Measurements from ENCODE around the gene ZNF605.
"Not testable (repeated sequence)": the region's sequence is repeated elsewhere in the genome, so short reads cannot be mapped to it uniquely, and the experiment has no call there.

Gene ZNF605

DNA sequence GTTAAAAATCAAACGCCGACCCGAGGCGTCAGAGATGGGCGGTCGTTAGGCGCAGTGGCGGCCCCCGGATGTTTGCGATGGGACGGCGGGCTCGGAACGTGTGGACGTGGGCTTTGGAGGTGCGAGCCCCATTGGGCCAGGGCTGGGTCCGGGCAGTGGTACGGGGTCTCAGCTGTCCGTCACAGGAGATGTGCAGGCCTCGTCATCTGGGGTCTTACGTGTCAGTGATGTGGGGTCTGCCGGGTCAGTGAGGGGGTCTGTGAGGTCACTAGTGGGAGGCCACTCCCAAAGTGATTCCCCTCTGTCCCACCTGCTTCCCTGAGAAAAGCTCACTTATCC lies 47.1 kb downstream of the ZNF605 start:
- H3K27ac ChIP-seq = peak overlapping the region; percentile 75 to 93
- H3K4me3 ChIP-seq = peak overlapping the region; percentile 85
- TF ChIP-seq CTCF (IDR thresholded peaks at IDR 0.05) = no peak
- peak; percentile 77 for DNase-seq (ENCODE audit: low spot score)

GRCh38 chr12:132908145-132909029 lies 47.7 kb downstream of the ZNF605 start:
- peak; percentile 97 for DNase-seq (ENCODE audit: low spot score)
- H3K27ac ChIP-seq = peak overlapping the region; percentile 75 to 93
- peak overlapping the region; percentile 85 for H3K4me3 ChIP-seq
- no peak for TF ChIP-seq CTCF (IDR thresholded peaks at IDR 0.05)

DNA sequence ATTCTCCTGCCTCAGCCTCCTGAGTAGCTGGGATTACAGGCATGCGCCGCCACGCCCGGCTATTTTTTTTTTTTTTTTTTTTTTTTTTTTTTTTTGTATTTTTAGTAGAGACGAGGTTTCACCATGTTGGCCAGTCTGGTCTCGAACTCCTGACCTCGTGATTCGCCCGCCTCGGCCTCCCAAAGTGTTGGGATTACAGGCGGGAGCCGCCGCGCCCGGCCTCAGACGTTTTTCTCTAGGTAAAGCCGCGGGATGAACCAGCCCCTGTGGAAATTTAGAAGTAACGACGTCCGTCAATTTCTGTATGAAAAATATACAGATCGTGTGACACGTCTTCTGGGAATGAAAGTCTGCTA lies 48.3 kb downstream of the ZNF605 start:
- Histone ChIP-seq H3K27ac (peak overlapping the region; percentile 75 to 93), H3K4me3 (peak overlapping the region; percentile 85)
- DNase-seq (ENCODE audit: low spot score) = not testable (repeated sequence)

DNA sequence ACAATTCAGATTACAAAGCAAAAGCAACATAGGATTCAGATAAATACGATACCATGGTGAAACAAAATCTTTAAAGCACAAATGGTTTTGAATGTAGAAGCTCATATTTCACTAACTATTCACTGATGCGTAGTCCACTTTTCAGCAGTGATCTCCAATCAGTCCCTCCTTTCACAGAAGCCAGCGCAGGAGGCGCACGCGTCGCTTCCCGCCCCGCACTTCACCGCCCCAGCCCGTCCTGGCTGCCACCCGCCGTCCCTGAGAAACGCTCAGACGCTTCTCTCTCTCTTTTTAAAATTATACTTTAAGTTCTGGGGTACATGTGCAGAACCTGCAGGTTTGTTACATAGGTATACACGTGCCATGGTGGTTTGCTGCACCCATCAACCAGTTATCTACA lies 48.9 kb downstream of the ZNF605 start:
- TF ChIP-seq CTCF (IDR thresholded peaks at IDR 0.05) = no peak
- no peak for DNase-seq (ENCODE audit: low spot score)
- Histone ChIP-seq H3K27ac (no peak overlapping the region), H3K4me3 (peak overlapping the region; percentile 85)

DNA sequence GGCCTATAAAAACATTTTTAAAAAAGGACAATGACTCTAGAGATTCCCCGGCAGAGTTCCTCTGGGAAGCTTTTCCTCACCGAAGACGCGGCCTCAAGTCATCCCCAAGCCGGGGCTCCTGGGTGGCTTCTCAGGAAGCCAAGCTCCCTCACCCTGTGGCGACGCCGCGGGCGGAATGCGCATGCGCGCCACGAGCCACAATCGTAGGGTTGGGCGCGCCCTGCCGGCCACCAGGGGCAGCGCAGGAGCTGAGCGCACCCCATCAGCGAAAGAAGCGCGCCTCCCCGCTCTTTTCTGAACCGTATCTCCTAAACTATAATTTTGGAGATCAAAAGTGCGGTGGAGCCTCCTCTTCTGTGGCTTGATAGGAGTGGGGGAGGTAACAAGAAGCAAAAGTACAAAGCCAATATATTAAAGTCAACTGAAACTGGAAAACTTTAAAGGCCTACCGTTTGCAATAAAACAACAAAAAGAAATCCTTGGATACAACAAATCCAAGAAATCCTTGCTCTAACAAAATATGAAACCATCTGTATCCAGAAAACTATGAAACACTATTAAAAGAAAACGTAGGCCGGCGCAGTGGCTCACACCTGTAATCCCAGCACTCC lies 51.3 kb downstream of the ZNF605 start:
- H3K27ac ChIP-seq = no peak overlapping the region

GRCh38 chr12:132899033-132899432 lies 57.1 kb downstream of the ZNF605 start:
- TF ChIP-seq CTCF (IDR thresholded peaks at IDR 0.05) = no peak
- no peak overlapping the region for H3K27ac ChIP-seq
- no peak for DNase-seq (ENCODE audit: low spot score)
- no peak overlapping the region for H3K4me3 ChIP-seq

More for the DNA sequence above, 51.3 kb downstream of the ZNF605 start:
- peak; percentile 55 for TF ChIP-seq CTCF (IDR thresholded peaks at IDR 0.05)
- peak overlapping the region; percentile 54 for H3K4me3 ChIP-seq
- DNase-seq (ENCODE audit: low spot score) = peak; percentile 77

DNA sequence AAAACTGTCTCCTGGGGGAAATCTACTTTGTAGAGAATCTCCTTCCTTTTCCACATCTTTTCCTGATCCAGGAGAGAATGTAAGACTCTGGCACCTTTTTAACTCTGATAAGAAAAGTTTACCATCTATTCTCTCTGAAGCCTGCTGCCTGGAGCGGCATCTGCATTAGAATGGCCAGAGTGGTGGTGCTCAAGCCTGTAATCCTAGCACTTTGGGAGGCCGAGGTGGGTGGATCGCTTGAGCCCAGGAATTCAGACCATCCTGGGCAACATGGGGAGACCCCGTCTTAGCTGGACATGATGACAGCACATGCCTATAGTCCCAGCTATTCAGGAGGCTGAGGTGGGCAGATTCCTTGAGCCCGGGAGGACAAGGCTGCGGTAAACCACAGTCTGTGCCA lies 67.3 kb downstream of the ZNF605 start:
- TF ChIP-seq CTCF (IDR thresholded peaks at IDR 0.05) = no peak
- Histone ChIP-seq H3K27ac (peak overlapping the region in 1 of 2 donors; percentile 90), H3K4me3 (no peak overlapping the region)
- no peak for DNase-seq (ENCODE audit: low spot score)

Data from coronary artery (tissue), 2 donors.